GM10847 (cell line): ENCODE data around the gene PALLD.

Experiments
- POLR2A ChIP-seq: IDR thresholded peaks from 2 replicates; pipeline ENCODE4 v1.6.1; 2011; ENCODE audit not compliant: insufficient read length; ENCODE audit errors: extremely low read depth

PALLD gene

GRCh38 chr4:168830777-168831512 lies 334.1 kb downstream of the PALLD start:
- no peak for TF ChIP-seq POLR2A

GRCh38 chr4:168831585-168831918 lies 334.7 kb downstream of the PALLD start:
- TF ChIP-seq POLR2A: no peak

- no peak for TF ChIP-seq POLR2A
Measured at GRCh38 chr4:168831919-168832762, 335.3 kb downstream of the PALLD start.

- TF ChIP-seq POLR2A: no peak
Measured at GRCh38 chr4:168832763-168833575, 336.1 kb downstream of the PALLD start.

- TF ChIP-seq POLR2A: no peak
Measured at GRCh38 chr4:168833881-168834280, 337.0 kb downstream of the PALLD start.

GRCh38 chr4:168835880-168836454 lies 339.1 kb downstream of the PALLD start:
- no peak for TF ChIP-seq POLR2A

- TF ChIP-seq POLR2A: no peak
Measured at GRCh38 chr4:168836490-168836889, 339.6 kb downstream of the PALLD start.

- no peak for TF ChIP-seq POLR2A
Measured at GRCh38 chr4:168837922-168838321, 341.1 kb downstream of the PALLD start.

GRCh38 chr4:168839758-168840391 lies 343.0 kb downstream of the PALLD start:
- TF ChIP-seq POLR2A: no peak

- no peak for TF ChIP-seq POLR2A
Measured at GRCh38 chr4:168840392-168840763, 343.5 kb downstream of the PALLD start.

- TF ChIP-seq POLR2A: no peak
Measured at GRCh38 chr4:168841000-168841671, 344.3 kb downstream of the PALLD start.

- no peak for TF ChIP-seq POLR2A
Measured at GRCh38 chr4:168841672-168842019, 344.8 kb downstream of the PALLD start.

GRCh38 chr4:168842186-168842585 lies 345.3 kb downstream of the PALLD start:
- no peak for TF ChIP-seq POLR2A

- TF ChIP-seq POLR2A: no peak
Measured at GRCh38 chr4:168843635-168844034, 346.8 kb downstream of the PALLD start.
